Activated CD4-positive, alpha-beta T cell treated with anti-CD3 and anti-CD28 coated beads for 1 hour (primary cell): ENCODE measurements around the gene PA2G4.
"Not testable (repeated sequence)": the region's sequence is repeated elsewhere in the genome, so short reads cannot be mapped to it uniquely, and the experiment has no call there.

ENCODE experiments used
- DNase-seq: peaks from one replicate; pipeline ENCODE4 v3.0.0-alpha.2; 2020

Gene PA2G4

DNA sequence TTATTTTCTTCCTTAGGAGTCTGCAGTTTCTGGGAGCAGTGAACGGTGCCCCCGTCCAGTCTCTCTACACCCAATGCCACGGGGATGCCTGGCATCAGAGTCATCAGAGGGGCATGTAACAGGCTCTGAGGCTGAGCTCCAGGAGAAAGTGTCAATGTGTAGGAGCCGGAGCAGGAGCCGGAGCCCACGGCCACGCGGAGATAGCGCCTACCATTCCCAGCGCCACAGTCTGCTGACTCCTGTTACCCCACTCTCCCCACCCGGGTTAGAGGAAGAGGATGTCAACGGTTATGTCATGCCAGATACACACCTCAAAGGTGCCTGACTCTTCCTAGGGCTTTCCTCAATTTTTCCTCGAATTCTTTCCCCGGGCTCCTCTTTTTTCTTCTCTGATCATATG, 3.3 kb upstream of the PA2G4 start:
- no peak for DNase-seq

DNA sequence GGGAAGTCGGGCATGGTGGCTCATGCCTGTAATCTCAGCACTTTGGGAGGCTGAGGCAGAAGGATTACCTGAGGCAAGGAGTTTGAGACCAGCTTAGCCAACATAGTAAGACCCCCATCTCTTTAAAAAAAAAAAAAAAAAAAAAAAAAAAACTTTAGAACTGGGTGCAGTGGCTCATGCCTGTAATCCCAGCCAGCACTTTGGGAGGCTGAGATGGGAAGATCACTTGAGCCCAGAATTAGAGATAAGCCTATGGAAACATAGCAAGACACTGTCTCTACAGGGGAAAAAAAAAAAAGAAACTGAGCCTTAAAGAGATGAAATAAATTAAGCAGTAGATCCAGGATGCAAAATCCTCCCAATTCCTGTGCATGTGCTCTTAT, 1.7 kb upstream of the PA2G4 start:
- no peak for DNase-seq

DNA sequence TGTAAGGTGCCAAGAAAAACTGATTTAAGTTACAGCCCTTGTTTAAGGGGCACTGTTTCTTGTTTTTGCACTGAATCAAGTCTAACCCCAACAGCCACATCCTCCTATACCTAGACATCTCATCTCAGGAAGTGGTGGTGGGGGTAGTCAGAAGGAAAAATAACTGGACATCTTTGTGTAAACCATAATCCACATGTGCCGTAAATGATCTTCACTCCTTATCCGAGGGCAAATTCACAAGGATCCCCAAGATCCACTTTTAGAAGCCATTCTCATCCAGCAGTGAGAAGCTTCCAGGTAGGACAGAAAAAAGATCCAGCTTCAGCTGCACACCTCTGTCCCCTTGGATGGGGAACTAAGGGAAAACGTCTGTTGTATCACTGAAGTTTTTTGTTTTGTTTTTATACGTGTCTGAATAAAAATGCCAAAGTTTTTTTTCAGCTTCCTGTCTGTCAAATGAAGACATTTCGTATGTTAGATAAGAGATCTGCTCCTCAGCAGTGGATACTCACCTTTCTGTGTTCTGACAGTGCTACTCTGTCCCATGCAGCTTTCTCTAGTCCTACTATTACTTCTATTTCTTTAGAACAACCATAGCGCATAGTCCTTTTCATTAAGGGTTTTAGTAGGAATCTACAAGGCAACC, 1.2 kb upstream of the PA2G4 start:
- DNase-seq: no peak

DNA sequence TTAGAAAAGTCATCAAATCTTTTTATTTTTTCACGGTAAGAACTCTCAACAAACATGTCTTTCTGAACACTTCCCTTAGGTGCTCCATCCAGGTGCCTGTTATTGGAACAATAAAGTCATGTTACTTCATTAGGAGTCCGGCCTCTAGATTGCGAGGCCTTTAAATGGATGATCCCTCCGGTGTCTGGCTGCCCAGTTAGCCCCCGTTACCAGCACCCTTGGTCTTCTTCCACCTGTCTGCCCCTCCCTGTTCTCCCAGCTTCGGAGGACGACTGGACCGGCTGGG, 593 bp upstream of the PA2G4 start:
- DNase-seq: no peak

DNA sequence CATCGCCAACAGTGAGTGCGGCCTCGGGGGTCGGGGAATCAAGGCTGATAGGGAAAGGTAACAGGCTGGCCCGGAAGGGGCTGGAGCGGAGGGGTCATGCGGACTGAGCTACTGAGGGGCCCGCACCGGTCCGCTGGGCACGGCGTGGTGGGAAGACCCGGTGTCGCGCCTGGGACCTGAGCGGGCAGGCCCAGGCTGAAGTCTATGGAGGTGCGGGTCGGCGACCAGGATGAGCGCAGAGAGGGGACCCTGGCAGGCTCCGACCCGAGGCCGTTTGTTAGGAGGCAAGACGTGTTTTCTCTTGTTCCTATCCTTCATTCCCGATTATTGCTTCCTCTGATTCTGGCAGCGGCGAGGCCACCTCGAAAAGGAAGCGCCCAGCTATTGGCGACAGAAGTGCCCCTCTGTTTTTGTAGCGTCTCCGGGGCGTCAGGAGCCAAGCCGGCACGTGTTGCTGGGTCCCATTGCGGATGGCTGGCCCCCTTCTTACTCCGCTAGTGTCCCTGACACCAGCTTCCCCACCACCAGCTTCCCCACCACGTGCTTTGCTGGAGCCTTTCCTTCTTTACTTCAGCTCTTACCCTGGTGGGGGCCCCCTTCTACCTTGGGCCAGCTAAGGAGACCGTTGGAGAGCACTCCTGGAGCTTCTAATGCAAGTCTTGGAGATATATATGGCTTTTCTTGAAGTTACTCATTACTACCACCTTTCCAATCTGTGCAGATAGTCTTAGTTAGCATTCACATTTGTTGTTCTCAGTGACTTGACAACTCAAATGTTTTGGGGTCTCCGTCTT, 653 bp downstream of the PA2G4 start:
- no peak for DNase-seq

DNA sequence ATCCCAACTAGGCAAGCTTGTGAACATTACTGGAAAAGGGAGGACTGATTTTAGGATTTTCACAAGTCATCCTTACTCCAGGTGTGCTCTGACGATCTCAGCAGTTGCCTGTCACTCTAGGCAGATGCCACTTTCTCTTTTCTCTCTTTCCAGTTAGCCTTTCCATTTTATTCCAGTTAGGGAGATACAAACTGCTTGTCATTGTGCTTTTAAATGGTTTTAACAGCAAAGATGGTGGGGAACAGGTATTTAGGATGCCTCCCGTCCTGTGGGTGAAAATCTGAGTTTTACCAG, 1.2 kb downstream of the PA2G4 start:
- DNase-seq: no peak

DNA sequence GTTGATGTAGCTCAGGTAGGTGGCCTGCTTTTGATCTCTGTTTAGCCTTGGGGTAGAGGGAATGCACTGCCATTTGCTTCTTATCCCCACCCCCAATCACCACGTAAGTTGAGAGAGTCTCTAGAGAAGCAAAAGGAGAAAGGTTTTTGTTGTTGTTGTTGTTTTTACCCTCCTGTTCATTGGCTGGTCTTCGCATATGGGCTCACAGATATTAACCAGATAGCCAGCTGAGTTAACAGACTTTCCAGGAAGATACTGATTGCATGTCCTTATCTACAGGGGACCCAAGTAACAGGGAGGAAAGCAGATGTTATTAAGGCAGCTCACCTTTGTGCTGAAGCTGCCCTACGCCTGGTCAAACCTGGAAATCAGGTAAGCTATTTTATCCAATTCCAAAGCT, 2.9 kb downstream of the PA2G4 start:
- DNase-seq: no peak

DNA sequence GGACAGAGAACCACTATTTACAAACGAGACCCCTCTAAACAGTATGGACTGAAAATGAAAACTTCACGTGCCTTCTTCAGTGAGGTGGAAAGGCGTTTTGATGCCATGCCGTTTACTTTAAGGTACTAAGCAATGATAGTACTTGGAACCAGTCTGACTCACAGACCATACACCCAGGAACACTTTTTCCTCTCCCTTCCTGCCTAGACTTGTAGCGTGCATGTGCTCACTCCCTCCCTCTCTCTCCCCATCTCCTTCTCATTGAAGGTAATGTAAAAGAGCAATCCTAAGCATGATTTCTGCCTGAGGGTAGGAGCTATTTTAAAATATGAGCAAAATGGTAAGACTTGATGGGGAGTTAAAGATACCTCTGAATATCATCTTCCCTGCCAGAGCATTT, 6.2 kb downstream of the PA2G4 start:
- no peak for DNase-seq

DNA sequence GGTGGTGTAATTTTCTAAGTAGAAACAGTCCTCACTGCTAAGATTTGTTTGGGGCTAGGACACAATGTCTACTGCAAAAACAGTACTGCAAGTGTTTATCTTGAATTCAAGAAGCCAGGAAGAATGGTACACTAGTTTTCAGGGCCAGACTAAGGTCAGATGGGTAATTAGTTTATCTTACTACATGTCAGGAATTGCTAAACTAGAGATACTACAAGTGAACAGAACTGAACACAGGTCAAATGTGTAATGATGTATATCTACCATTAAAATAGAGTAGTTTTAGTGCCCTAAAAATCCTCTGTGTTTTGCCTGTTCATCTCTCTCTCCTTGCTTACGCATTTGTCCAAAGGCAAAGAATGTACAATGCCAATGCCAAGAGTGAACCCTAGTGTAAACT, 9.7 kb downstream of the PA2G4 start:
- no peak for DNase-seq

DNA sequence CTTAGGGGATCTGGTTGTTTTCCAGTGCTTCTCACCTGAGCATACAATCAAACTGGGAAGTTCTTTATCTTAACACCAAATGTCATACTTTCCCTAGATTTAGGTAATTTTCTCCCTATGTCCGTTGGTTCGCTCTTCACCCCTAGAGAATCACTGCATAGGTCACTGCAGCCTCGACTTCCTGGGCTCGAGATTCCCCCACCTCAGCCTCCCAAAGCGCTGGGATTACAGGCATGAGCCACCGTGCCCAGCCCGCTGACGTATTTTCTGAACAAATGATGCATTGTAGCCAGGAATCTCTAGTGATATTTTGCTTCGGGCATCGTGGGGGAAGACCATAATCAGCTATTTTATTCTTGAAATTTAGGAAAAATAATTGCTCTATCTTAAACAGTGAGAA, 11.0 kb downstream of the PA2G4 start:
- no peak for DNase-seq

DNA sequence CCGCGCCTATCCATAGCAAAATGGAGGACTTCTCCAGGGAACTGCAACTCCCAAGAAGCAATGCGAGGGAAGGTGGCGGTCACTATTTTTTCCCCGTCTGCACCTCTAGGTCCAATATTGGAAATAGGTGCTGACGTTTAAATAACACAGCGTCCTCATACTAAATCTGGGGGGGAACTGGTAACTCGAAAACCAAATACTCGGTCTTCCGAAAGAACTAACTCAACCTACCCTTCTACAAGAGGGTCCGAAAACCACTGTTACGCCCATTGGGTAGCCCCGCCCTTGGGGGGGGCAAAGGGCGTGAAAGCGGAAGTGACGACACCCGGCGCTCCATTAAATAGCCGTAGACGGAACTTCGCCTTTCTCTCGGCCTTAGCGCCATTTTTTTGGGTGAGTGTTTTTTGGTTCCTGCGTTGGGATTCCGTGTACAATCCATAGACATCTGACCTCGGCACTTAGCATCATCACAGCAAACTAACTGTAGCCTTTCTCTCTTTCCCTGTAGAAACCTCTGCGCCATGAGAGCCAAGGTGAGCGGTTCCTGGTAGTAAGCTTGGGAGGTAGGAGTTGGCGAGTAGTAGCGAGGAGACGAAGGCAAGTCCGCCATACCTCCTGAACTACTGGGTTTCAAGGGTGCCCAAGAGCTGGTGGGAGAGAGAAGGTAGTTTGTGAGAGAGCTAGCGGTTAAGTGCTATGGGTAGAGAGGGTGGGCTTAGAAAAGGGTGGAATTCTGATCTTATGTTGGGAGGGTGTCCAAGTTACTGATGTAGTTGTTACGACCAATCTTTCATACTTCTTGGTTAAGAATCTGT, 12.1 kb downstream of the PA2G4 start, which contains the start of gene RPL41:
Gene RPL41 (plus strand): TSS at position 367 of the 815 bp plus-strand sequence.
- peak; percentile 92 for DNase-seq

DNA sequence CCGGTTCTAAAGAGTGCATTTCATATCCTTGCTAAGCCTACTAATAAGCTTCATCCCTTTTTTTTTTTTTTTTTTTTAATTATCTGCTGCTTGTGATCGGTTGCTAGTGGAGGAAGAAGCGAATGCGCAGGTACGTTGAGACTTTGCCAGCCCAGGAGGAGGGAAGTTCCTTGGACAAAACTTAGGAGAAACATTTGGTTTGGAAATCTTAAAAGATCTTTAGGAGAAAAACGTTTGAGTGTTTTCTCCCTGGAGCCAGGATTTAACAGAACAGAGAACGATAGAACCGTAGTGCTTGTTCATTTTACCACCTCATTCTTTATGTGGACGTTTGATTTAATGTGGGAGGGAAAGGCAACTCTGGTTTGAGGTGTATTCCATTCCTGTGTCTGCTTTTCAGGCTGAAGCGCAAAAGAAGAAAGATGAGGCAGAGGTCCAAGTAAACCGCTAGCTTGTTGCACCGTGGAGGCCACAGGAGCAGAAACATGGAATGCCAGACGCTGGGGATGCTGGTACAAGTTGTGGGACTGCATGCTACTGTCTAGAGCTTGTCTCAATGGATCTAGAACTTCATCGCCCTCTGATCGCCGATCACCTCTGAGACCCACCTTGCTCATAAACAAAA, 12.8 kb downstream of the PA2G4 start:
- DNase-seq: not testable (repeated sequence)

DNA sequence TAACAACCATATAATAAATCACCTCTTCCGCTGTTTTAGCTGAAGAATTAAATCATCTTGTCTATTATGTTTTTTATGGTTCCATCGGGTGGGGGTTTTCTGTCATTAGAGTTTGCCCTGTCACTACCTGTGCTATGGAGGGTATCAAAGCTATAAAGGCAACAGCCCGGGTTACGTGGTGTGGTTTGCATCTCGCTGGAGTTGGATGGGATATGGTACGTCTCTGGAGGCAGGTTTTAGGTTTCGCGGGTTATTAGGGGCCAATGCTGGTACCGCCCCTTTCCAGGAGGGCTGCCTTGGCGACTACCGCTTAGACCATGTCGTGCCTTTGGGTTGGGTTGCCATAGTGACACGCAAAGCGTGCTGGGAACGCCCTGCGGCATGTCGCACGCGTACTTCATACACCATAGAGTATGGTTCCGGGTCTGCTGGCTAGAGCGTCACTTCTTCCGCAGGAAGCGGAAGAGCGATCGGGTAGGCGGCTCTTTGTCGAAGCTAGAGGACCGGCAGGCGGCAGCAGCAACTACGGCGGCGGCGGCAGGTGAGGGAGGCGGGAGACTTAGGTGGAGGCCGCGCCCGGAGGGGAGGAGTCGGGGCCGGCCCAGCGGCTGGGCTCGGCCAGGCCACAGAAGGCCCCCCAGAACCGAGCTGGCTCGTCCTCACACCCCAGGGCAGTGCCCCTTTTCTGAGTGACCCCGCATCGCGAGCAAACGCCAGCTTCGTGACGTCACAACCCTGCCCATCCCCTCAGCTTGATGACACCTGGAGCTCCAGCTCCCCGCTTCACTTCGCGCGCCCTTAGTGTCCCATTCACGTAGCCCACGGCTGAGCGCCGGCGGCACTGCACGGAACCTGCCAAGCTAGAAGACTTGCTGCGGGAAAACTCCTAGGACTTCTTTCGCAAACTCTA, 13.7 kb downstream of the PA2G4 start, which contains the start of gene ZC3H10:
Gene ZC3H10 (plus strand): TSS at position 489 of the 910 bp plus-strand sequence. CDS start 2,297 bp downstream, outside the sequence.
- peak; percentile 96 for DNase-seq

DNA sequence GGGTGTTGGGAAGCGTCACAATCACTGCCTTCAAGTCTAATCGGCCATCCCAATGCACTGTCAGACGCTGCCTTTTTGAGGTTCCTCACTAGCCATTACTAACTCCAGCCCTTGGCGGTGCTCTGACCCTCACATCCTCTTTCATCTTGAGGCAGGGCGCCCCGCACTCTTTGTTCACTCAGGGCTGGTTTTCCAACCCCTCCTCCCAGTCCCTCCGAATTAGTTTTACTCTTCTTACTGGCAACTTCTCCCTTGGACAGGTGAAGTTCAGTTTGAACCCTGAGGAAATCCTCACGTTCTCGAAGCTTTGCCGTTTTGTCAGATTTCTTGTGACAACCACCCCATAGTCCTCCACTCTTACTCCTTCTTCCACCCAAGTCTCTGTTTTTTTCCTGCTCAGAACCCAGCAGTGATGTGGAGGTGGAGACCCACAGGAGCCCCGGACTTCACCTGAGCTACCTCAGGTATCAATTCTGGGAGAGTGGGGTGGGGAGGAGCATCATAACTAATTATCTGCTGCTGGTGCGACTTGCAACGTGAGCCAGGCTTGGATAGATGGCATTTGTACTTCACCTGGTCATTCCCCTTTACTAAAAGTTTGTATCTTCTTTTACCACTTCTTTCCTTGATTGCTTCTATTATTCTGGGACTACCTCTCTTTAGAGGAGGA, 14.5 kb downstream of the PA2G4 start:
- DNase-seq: no peak

DNA sequence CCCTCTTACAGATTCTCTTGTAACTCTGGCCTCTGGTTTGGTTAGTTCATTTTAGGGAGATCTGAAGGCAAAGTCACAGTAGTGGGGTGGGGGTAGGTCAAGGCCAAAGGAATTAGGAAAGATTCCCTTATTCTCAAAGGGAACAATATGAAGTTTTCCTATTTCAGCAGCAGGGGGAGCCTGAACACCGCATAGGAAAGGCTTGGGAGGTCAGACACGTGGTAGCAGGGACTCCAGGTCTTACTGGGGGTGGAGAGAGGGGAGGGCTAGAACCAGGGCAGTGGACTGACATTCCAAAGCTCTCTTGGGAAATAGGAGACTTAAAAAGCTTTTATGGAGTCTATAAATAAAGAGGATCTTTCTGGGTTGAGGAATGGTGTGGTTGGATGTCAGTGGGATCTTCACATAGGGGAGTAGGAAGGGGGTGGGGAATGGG, 15.0 kb downstream of the PA2G4 start:
- no peak for DNase-seq

DNA sequence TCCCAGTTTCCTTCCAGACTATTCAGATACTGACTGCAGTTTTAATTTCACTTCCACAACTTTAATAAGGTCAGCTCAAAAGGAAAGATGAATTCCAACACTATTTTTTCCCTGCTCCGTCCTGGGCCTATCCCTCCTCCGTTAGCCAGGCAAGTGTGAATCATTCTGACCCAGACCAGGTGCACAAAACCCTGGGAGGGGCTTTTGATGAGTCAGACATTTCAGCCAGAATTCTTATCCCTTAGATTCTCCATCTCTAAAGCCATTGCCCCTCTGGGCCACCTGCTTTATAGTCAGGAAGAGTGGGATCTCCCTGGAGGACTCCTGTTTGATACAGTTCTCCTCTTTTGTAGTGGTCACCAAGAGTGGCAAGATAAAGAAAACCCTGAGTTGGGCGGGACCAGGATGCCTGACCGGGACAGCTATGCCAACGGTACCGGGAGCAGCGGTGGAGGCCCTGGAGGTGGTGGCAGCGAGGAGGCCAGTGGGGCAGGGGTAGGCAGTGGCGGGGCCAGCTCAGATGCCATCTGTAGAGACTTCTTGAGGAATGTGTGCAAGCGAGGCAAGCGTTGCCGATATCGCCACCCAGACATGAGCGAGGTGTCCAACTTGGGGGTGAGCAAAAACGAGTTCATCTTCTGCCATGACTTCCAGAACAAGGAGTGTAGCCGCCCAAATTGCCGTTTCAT, 15.9 kb downstream of the PA2G4 start:
- DNase-seq: no peak

DNA sequence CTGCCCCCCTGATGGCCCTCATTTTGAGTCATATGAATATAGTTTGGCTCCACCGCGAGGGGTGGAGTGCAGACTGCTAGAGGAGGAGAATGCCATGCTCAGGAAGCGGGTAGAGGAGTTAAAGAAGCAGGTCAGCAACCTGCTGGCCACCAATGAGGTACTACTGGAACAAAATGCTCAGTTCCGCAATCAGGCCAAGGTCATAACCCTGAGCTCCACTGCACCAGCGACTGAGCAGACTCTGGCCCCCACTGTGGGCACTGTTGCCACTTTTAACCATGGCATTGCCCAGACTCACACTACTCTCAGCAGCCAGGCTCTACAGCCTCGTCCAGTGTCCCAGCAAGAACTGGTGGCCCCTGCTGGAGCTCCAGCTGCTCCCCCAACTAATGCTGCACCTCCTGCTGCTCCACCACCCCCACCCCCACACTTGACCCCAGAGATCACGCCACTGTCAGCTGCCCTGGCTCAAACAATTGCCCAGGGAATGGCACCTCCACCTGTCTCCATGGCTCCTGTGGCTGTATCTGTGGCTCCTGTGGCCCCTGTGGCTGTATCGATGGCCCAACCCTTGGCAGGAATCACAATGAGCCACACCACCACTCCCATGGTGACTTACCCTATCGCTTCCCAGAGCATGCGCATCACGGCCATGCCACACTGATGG, 17.0 kb downstream of the PA2G4 start:
- no peak for DNase-seq

DNA sequence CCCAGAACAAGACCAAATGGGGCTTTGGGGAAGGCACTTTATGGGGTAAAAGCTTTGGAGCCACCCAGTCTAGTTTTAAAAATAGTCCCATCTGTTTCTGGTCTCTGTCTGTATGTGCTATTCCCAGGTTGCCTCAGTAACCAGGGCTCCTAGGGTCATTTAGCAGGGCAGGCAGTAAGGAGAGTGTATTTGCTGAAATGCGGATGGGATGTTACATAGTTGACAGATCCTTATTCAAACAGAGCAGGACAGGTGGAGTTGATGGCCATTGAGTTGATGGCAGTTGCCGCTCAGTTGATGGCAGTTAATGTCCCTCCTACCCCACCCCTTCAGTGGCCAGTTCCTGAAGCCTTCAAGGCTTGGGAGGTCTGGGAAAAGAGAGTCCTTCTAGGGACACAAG, 18.3 kb downstream of the PA2G4 start:
- DNase-seq: no peak

DNA sequence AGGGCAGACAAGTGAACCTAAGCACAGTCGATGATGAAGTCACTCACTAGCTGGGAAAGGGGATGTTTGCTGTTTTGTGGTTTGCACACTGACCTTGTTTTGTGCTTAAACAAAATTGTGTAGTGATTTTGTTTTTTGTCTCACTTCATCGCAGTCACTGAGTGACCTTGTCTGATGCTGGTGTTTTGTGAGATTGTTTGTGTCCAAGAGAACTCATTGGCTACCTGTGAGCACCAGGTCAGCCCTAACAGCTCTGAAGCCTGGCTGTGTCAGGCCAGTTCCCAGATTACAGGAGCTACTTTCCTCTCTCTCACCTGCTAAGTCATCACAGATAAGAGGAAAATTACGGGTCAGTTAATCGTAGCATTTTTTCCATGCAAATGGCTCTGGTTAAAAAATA, 19.8 kb downstream of the PA2G4 start:
- DNase-seq: no peak

DNA sequence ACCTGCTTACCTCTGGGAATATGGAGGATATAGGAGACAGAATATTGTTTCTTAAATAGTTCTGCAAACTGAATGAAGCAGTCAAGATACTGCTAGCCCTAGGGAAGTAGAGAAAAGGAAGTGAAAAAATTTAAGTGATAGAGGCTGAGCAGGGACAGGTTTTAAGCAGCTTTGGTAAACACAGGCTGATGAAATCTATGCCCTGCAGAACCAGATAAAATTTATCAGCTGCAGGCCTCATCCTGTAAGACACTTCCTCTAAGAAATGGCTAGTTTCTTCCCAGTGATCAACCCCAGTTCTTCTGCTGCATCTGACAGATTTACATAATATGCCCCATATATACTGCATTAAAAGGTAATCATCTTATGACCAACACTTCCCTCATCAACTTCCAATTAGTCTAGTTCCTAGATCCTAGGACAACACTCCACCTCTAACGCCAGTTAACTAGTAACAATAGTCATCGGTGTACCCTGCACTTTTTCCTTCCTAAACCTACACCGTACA, 22.4 kb downstream of the PA2G4 start:
- DNase-seq: no peak
